Measurements from ENCODE around the gene GPS1.

Gene GPS1

DNA sequence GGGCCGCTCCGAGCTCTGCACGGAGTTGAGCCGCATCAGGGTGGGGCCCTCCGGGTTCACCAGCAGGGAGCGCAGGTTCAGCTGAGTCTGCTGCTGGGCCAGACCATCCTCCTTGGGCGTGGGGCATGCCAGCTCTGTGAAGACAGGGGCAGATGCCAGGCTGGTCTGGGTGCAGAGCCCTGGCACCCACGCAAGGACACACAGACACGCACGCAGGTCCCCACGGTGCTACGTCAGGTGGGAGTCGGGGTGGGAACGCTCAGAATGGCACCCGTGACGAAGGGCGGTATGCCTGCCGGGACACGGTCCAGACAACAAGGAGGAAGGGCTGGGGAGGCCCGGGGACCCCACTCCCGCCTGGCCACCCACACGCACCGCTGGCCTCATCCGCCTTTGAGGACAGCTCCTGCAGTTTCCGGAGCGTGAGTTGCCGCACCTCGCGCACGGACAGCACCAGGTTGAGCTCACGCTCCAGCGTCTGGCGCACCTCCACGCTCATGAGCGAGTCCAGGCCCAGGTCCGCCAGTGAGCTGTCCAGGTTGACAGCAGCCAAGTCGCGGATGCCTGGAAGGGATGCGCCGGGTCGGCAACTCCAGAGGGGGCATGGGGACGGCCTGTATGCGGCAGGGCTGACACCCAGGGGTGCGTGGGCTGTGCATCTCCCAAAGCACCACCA lies 29.2 kb downstream of the GPS1 start:
- Histone ChIP-seq H3K9me3 (no peaks in the 10 kb centered on the region), H3K27me3 (ENCODE audit: low read depth) (no peaks in the 10 kb centered on the region), H3K36me3 (replicated peaks) (peaks cover 74% of the 10 kb centered on the region), H3K4me3 (no peak overlapping the region), H3K4me1 (no peaks in the 10 kb centered on the region)
- in situ Hi-C loops (cut with MboI; ENCODE audit: low sequenced_read_pairs) = no loop called here
- DNase-seq (ENCODE audit: low spot score in 2 of 2) = no peak

DNA sequence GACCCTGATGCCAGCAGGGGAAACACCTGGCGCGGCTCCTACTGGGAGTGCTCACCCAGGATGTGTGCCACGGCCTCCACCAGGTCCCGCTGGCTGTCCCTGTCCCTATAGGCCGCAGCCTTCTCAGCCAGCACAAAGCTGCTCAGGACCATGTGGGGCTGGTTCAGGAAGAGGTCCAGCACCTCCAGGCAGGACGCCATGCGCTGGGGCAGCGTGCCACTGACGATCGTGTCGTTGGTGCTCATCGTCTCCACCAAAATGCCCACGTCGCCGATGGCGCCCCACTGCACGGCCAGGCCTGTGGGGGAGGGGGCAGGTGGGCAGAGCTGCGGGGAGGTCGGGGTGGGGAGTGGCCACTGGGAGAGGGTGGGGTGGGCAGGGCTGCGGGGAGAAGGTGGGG lies 29.8 kb downstream of the GPS1 start:
- DNase-seq (ENCODE audit: low spot score in 2 of 2) = no peak
- Histone ChIP-seq H3K4me1 (no peaks in the 10 kb centered on the region), H3K9me3 (no peaks in the 10 kb centered on the region), H3K36me3 (replicated peaks) (peaks cover 80% of the 10 kb centered on the region), H3K4me3 (no peak overlapping the region), H3K27me3 (ENCODE audit: low read depth) (no peaks in the 10 kb centered on the region)
- in situ Hi-C loops (cut with MboI; ENCODE audit: low sequenced_read_pairs) = no loop called here

DNA sequence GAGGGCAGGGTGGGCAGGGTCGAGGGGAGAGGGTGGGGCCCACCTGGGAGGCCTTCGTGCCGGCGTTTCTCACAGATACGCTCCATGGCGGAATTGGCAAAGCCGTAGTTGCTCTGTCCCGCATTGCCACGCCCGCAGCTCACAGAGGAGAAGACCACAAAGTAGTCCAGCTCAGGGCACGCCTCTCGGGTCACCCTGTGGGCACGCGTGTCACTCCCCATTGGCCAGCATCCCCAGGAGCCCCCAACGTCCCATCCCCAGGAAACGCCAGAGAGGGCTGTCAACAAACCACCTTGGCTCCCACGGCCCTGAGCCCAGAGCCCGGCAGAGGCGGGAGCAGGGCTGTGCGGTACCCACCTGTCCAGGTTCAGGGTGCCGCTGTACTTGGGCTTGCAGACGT lies 30.3 kb downstream of the GPS1 start:
- no peaks in the 10 kb centered on the region for H3K4me1 ChIP-seq
- H3K27me3 ChIP-seq (ENCODE audit: low read depth) = no peaks in the 10 kb centered on the region
- H3K4me3 ChIP-seq = no peak overlapping the region
- peaks cover 85% of the 10 kb centered on the region for H3K36me3 ChIP-seq (replicated peaks)
- in situ Hi-C loops (cut with MboI; ENCODE audit: low sequenced_read_pairs) = no loop called here
- DNase-seq (ENCODE audit: low spot score in 2 of 2) = no peak
- no peaks in the 10 kb centered on the region for H3K9me3 ChIP-seq

DNA sequence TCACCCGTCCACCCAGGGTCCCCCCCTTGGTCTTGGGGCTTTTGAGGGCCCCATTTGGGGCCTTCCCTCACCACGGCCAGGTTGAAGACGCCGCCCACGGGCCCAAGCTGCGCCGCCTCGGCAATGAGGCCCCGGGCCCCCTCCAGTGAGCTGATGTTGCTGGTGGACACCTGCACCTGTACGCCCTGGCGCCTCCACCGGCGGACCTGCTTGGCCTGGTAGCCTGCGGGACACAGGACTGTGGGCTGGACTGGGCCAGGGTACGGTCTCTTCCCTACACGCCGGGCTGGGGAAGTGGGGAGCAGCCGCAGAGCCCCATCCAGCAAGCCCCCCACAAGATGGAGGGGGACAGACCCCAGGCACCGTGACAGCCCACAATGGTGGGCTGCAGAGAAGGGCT lies 30.8 kb downstream of the GPS1 start:
- Histone ChIP-seq H3K9me3 (no peaks in the 10 kb centered on the region), H3K4me3 (no peak overlapping the region), H3K36me3 (replicated peaks) (peaks cover 89% of the 10 kb centered on the region), H3K27me3 (ENCODE audit: low read depth) (no peaks in the 10 kb centered on the region), H3K4me1 (no peaks in the 10 kb centered on the region)
- DNase-seq (ENCODE audit: low spot score in 2 of 2) = no peak
- in situ Hi-C loops (cut with MboI; ENCODE audit: low sequenced_read_pairs) = no loop called here

DNA sequence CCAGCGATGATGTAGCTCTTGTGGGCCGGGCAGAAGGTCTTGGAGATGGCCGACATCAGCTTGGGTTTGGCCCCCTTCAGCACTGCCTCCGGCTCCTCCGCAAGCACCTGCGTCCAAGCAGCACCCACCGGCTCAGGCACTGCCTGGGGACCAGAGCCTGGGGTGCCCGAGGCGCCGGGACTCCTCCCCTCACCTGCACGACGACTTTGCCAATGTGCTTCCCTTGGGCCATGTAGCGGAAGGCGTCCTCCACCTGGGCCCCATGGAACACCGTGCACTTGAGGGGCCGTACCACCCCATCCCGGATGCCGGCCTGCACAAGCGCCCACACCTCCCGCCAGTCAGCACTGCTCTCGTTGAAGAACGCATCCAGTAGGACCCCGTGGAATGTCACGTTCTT lies 31.3 kb downstream of the GPS1 start:
- DNase-seq (ENCODE audit: low spot score in 2 of 2) = no peak
- Histone ChIP-seq H3K4me1 (no peaks in the 10 kb centered on the region), H3K9me3 (no peaks in the 10 kb centered on the region), H3K36me3 (replicated peaks) (peaks cover 92% of the 10 kb centered on the region), H3K27me3 (ENCODE audit: low read depth) (no peaks in the 10 kb centered on the region), H3K4me3 (no peak overlapping the region)
- in situ Hi-C loops (cut with MboI; ENCODE audit: low sequenced_read_pairs) = no loop called here

DNA sequence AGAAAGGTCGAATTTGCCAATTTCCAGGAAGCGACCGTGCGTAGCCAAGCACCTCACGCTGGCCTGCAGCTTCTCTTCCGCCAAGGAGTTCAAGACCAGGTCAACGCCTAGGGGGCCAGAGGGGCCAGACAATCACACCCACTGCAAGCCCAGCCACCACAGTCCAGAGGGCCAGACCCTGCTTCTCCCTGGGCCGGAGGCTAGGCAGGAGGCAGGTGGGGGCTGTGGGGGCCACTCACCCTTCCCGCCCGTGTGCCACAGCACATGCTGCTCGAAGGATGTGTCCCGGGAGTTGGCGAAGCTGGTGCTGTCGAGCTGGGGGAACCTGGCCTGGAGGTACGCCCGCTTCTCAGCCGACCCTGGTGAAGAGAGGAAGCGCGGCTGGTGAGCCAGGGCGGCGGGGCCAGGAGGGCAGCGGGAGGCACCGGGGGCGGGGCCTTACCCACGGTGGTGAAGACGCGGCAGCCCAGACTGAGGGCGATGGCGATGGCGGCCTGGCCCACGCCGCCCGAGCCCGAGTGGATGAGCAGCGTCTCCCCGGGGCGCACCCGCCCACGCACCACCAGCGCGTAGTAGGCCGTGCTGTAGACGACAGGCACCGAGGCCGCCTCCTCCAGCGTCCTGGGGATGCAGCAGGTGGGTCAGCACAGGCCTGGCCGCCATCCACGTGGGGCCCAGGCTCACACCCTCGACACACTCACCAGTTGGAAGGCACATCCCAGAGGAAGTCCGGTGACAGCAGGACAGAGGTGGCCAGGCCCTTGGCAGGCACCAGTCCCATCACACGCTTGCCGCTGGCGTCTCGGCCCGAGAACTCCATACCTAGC lies 32.0 kb downstream of the GPS1 start:
- H3K36me3 ChIP-seq (replicated peaks) = peaks cover 94% of the 10 kb centered on the region
- in situ Hi-C loops (cut with MboI; ENCODE audit: low sequenced_read_pairs) = no loop called here

DNA sequence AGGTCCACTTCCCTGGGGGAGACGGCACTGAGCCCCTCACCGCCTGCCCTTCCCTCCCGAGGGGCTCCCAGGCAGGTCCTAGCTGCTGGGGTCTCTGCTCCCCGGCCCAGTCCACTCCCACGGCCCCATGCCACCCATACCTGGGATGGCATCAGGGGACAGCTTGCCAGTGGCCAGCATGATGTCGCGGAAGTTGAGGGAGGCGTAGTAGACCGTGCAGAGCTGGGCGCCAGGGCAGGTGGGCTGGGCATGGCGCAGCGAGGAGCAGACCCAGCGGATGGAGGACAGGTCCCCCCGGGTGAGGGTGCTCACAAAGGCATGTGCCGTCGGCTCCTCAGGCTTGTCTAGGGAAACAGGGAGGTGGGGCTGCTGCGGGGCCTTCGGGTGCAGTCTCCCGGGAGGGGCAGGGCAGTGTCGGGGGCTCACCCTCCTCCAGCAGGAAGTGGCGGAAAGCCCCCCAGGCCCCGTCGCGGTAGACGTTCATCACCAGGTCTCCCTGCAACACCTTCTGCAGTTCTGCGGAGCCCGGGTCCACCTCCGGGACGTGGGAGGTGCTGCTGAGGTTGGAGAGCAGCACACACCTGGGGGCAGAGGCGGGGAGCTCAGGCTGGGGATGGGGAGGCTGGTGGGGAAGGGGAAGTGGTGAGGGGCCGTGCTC lies 32.8 kb downstream of the GPS1 start:
- in situ Hi-C loops (cut with MboI; ENCODE audit: low sequenced_read_pairs) = no loop called here
- Histone ChIP-seq H3K9me3 (no peaks in the 10 kb centered on the region), H3K4me3 (no peak overlapping the region), H3K36me3 (replicated peaks) (peaks cover 96% of the 10 kb centered on the region), H3K27me3 (ENCODE audit: low read depth) (no peaks in the 10 kb centered on the region), H3K4me1 (no peaks in the 10 kb centered on the region)
- DNase-seq (ENCODE audit: low spot score in 2 of 2) = no peak

More for the DNA sequence above, 32.0 kb downstream of the GPS1 start:
- Histone ChIP-seq H3K9me3 (no peaks in the 10 kb centered on the region), H3K27me3 (ENCODE audit: low read depth) (no peaks in the 10 kb centered on the region), H3K4me1 (no peaks in the 10 kb centered on the region), H3K4me3 (no peak overlapping the region)
- no peak for DNase-seq (ENCODE audit: low spot score in 2 of 2)

DNA sequence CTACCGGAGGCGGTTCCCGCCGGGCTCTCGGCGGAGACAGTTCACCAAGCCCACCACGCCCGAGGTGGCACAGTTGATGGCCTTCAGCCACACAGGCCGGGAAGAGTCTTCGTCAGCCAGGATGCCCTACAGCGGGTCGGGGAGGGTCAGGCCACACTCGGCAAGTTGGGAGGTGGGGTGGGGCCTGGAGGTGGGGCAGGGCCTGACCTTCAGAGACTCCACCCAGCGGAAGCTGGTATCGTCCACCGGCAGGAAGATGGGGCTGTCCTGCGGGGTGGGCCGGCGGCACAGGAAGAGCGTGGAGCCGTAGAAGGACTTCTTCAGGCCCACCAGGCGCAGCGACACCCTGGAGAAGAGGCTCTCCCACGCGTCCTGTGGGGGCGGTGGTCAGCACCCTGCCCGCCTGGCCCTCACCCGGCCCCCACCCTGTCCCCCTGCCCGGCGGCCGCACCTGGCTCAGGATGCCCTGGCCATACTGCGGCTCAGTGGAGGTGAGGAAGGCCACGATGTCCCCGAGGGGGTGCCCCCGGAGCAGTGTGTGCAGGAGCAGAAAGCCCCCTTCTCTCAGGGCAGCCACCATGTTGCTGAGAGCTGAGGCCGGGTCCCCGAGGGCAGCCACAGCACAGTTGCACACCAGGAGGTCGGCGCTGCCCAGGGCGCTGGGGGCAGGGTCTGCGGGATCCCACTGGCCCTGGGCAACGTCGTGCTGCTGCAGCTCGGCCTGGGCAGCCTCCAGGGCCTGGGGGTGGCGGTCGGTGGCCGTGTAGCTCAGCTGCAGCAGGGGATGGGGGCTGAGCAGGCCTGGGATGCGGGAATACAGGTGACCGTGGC lies 33.5 kb downstream of the GPS1 start:
- no peak for DNase-seq (ENCODE audit: low spot score in 2 of 2)
- peaks cover 98% of the 10 kb centered on the region for H3K36me3 ChIP-seq (replicated peaks)
- H3K4me1 ChIP-seq = no peaks in the 10 kb centered on the region
- no peaks in the 10 kb centered on the region for H3K9me3 ChIP-seq
- in situ Hi-C loops (cut with MboI; ENCODE audit: low sequenced_read_pairs) = no loop called here
- no peak overlapping the region for H3K4me3 ChIP-seq
- H3K27me3 ChIP-seq (ENCODE audit: low read depth) = no peaks in the 10 kb centered on the region

DNA sequence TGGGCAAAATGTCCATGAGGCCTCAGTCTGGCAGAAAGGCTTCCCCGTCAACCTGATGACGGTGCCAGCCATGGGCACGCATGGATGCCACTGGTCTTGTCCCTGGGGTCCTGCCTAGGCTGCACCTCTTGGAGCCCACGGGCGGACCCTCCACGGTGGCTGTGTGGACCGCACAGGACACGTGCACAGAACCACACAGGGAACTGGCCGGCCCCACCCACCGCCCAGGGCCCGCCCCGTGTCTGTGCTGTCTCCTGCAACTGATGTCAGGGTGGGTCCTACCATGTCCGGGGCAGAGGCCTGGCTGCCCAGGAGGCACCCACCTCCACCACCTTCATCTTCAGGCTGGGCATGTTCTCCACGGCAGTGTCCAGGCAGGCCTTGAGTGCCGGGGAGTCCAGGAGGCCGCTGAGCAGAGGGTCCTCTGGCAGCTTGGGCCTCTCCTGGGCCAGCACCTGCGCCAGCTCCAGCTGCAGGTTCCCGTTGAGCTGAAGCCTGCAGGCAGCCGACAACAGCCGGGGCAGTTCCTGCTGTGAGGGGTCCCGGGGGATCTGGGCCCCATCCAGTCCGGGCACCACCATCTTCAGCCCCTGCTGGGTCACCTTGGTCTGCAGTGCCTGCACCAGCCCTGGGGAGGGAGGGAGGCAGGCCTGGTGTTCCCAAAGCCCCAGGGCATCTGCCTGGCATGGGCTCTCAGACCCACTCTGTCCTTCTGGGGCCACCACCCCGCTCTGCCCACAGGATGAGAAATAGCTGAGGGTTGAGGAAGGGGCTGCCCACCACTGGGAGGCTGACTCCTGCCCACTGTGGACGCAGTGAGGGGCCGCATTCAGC lies 34.5 kb downstream of the GPS1 start:
- no peak for DNase-seq (ENCODE audit: low spot score in 2 of 2)
- Histone ChIP-seq H3K27me3 (ENCODE audit: low read depth) (no peaks in the 10 kb centered on the region), H3K36me3 (replicated peaks) (peaks cover 98% of the 10 kb centered on the region), H3K4me1 (no peaks in the 10 kb centered on the region), H3K9me3 (no peaks in the 10 kb centered on the region), H3K4me3 (no peak overlapping the region)
- in situ Hi-C loops (cut with MboI; ENCODE audit: low sequenced_read_pairs) = no loop called here

DNA sequence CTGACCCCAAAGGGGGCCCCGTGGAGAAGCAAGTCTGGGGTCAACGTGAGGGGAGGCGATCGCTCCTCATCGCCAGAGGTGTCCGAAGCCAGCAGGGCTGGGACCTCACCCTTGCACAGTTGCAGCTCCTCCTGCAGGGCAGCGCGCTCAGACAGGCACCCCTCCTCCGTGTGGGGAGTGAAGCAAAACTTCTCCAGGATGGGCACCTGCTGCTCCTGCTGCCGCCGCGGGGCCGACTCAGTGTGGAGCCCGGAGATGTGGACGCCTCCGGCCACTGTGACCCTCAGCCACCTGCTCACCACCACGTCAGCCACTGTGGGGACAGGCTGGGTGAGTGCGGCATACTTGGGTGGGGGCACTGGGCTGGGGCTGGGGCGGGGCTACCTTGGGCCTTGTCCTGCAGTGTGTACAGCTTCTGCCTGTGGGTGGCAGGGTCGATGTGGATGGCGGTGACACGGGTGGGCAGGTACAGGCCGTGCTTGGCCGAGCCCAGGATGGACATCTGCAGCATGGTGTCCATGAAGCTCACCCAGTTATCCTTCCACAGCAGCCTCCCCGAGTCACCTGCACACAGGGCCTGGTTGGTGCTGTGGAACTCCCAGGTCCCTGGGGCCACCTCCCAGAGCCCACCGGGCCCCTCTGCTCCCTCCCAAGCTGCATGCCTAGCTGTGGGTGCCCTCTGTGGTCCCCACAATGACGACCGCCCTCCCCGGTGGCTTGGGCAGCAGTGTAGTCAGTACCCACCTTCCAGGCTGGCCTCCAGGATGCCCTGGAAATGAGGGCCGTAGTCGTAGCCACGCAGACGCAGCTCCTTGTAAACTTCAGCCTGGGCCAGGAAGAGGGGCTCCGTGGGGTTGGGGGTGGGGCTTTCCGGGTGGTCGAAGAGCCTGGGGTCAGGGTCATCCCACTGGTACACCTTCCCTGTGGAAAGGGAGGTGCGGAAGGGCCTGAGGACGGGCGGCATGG lies 35.5 kb downstream of the GPS1 start:
- no peaks in the 10 kb centered on the region for H3K4me1 ChIP-seq
- DNase-seq (ENCODE audit: low spot score in 2 of 2) = no peak
- no peaks in the 10 kb centered on the region for H3K9me3 ChIP-seq
- no peaks in the 10 kb centered on the region for H3K27me3 ChIP-seq (ENCODE audit: low read depth)
- peaks cover 100% of the 10 kb centered on the region for H3K36me3 ChIP-seq (replicated peaks)
- in situ Hi-C loops (cut with MboI; ENCODE audit: low sequenced_read_pairs) = no loop called here
- H3K4me3 ChIP-seq = no peak overlapping the region

DNA sequence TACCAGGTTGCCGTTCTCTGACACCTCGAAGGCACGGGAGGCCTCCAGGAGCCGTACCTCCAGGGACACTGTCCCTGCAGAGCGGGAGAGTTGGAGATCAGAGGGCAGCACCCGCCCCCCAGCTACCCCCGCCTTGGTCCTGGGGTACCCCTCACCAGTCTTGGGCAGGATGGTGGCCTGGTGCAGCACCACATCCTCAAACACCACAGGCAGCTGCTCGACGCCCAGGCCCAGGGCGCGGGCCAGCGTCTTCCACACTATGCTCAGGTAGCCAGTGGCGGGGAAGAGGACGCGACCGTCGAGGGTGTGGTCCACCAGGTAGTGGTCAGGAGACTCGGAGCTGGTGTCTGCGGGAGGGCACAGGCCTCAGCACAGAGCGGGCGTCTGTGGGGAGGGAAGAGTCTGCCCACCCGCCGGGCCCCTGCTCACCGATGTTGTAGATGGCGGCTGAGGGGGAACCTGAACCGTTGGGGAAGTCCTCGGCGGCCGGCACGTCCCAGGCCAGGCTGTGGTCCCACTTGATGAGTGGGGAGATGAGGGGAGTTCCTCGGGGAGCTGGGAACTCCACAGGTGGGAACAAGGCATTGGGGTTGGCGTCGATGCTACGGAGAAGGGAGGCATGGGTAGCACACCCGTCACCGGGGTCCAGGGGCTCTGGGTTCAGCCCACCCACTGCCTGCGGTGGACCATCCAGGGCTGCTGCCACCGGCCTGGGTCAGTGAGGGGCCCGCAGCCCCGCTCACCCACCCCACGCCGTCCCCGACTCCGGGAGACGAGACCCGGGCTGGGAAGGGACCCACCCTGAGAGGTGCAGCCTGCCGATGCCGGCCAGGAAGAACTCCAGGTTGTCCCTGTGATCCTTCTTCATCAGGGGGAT lies 36.5 kb downstream of the GPS1 start:
- Histone ChIP-seq H3K36me3 (replicated peaks) (peaks cover 100% of the 10 kb centered on the region), H3K4me3 (no peak overlapping the region)
- in situ Hi-C loops (cut with MboI; ENCODE audit: low sequenced_read_pairs) = no loop called here

More for the DNA sequence above, 36.5 kb downstream of the GPS1 start:
- Histone ChIP-seq H3K27me3 (ENCODE audit: low read depth) (no peaks in the 10 kb centered on the region), H3K4me1 (no peaks in the 10 kb centered on the region), H3K9me3 (no peaks in the 10 kb centered on the region)
- no peak for DNase-seq (ENCODE audit: low spot score in 2 of 2)

Measured in HAP-1 (cell line).